Gastrocnemius medialis (tissue), 4 donors: ENCODE data around the gene SLC32A1. TPM values are rescaled to one million over a fixed set of nuclear protein-coding genes. Genes with fewer than 3 reads are reported as not detected.

Source experiments
- ATAC-seq, 2 donors: fragments of 150-250 bp; one replicate each; pipeline ENCODE4 v1.9.1; 2016
- DNase-seq, 2 donors: peaks; one replicate each; pipeline ENCODE4 v3.0.0-alpha.2; 2019
- H3K27ac ChIP-seq, 4 donors: fragments of 200-600 bp; sonication (generic); 1 replicate in 1 of 4; 2 replicates in 3 of 4; pipeline ENCODE4 v1.5.1; 2016 to 2018; ENCODE audit warnings: mild to moderate bottlenecking in 2 of 4, moderate library complexity in 1 of 4
- H3K27me3 ChIP-seq, 3 donors: fragments of 200-600 bp; sonication (generic) in 2 of 3; 1 replicate in 1 of 3; 2 replicates in 2 of 3; pipeline versions ENCODE4 v1.5.1 to v1.6.0; 2016 to 2019; ENCODE audit warnings: mild to moderate bottlenecking in 1 of 3, moderate library complexity in 1 of 3
- H3K36me3 ChIP-seq, 2 donors: fragments of 200-600 bp; sonication (generic) in 1 of 2; one replicate each; pipeline ENCODE4 v1.5.1; 2017 to 2018
- H3K4me1 ChIP-seq, 2 donors: fragments of 200-600 bp; sonication (generic) in 1 of 2; one replicate each; pipeline ENCODE4 v1.5.1; 2016 to 2017; ENCODE audit warnings: mild to moderate bottlenecking in 2 of 2
- H3K4me3 ChIP-seq, 4 donors: fragments of 200-600 bp; sonication (generic) in 3 of 4; 1 replicate in 1 of 4; 2 replicates in 3 of 4; pipeline ENCODE4 v1.5.1; 2016 to 2019; ENCODE audit warnings: mild to moderate bottlenecking in 2 of 4
- H3K9me3 ChIP-seq, 3 donors: fragments of 200-600 bp; sonication (generic) in 2 of 3; 1 replicate in 1 of 3; 2 replicates in 2 of 3; pipeline ENCODE4 v1.5.1; 2016 to 2019
- CTCF ChIP-seq, 5 experiments: fragments of 450-650 bp in 3 of 5; fragments of 200-600 bp in 2 of 5; sonication (generic) in 2 of 5; IDR thresholded peaks in 4 of 5; conservative IDR thresholded peaks in 1 of 5; 1 replicate in 4 of 5; 2 replicates in 1 of 5; pipeline ENCODE4 v1.5.1; 2016 to 2019; ENCODE audit warnings: antibody characterized with exemption in 5 of 5, mild to moderate bottlenecking in 3 of 5, moderate library complexity in 3 of 5
- POLR2A ChIP-seq, 2 donors: fragments of 450-650 bp; IDR thresholded peaks; one replicate each; pipeline ENCODE4 v1.6.1; 2017; ENCODE audit warnings: antibody characterized with exemption in 2 of 2, mild to moderate bottlenecking in 2 of 2, moderate library complexity in 2 of 2
- in situ Hi-C, 4 donors: fragments of 200-750 bp; cut with MboI; loops; one replicate each; pipeline versions ENCODE4 v1.15.0 to v1.8.0; 2017; ENCODE audit warnings: low sequenced_read_pairs in 4 of 4
- intact Hi-C: fragments of 100-400 bp; cut with DNase I; formaldehyde crosslinking; loops from one replicate; pipeline ENCODE4 v1.15.1; 2023; ENCODE audit warnings: low total_unique reads
- total RNA-seq, 4 donors: library from RNA; depleted of rRNA; stranded (reverse); fragments of >200 nt; gene quantifications; one replicate each; pipeline versions ENCODE4 v1.1.0 to v1.2.3, GENCODE V29; 2016

Gene SLC32A1
- total RNA-seq, 4 donors from 2014 or later, result not detected

GRCh38 chr20:38732981-38733380 is 8.7 kb downstream of the SLC32A1 start:
- Histone ChIP-seq H3K27ac (no peak overlapping the region), H3K36me3 (no peaks in the 10 kb centered on the region), H3K4me3 (no peak overlapping the region), H3K27me3 (peaks cover 66 to 82% (median 75%) of the 10 kb centered on the region in 3 donors), H3K9me3 (no peaks in the 10 kb centered on the region), H3K4me1 (peaks cover 0 to 17% of the 10 kb centered on the region in 2 donors)
- TF ChIP-seq CTCF (IDR thresholded peaks at IDR 0.05 in 4 of 5, conservative IDR thresholded peaks at IDR 0.05 in 1 of 5) (no peak), POLR2A (IDR thresholded peaks at IDR 0.05) (no peak)
- no peak for ATAC-seq
- in situ Hi-C loops, result loop anchor here in 1 of 4 donors (10.0 kb wide), 1 partner anchor 88 kb away; no protein-coding TSS in a partner anchor
- intact Hi-C loops, result loop anchor here (5.0 kb wide), 1 partner anchor 86 kb away; no protein-coding TSS in a partner anchor
- DNase-seq, result no peak

GRCh38 chr20:38735172-38735571 is 10.9 kb downstream of the SLC32A1 start:
- ATAC-seq, result no peak
- TF ChIP-seq POLR2A (IDR thresholded peaks at IDR 0.05), result no peak
- no peak for TF ChIP-seq CTCF (IDR thresholded peaks at IDR 0.05 in 4 of 5, conservative IDR thresholded peaks at IDR 0.05 in 1 of 5)
- H3K36me3 ChIP-seq, result no peaks in the 10 kb centered on the region
- no peak for DNase-seq
- no peak overlapping the region for H3K27ac ChIP-seq
- peaks cover 0 to 11% of the 10 kb centered on the region in 2 donors for H3K4me1 ChIP-seq
- no peak overlapping the region for H3K4me3 ChIP-seq
- no peaks in the 10 kb centered on the region for H3K9me3 ChIP-seq
- peaks cover 44 to 76% (median 59%) of the 10 kb centered on the region in 3 donors for H3K27me3 ChIP-seq
- intact Hi-C loops (no loop called here), in situ Hi-C loops (loop anchor here in 1 of 4 donors (10.0 kb wide), 1 partner anchor 90 kb away; no protein-coding TSS in a partner anchor)

GRCh38 chr20:38737887-38738286 is 13.6 kb downstream of the SLC32A1 start:
- no peaks in the 10 kb centered on the region for H3K36me3 ChIP-seq
- ATAC-seq (no peak), DNase-seq (no peak)
- TF ChIP-seq CTCF (IDR thresholded peaks at IDR 0.05 in 4 of 5, conservative IDR thresholded peaks at IDR 0.05 in 1 of 5) (no peak), POLR2A (IDR thresholded peaks at IDR 0.05) (no peak)
- in situ Hi-C loops, result loop anchor here in 1 of 4 donors (10.0 kb wide), 1 partner anchor 93 kb away; no protein-coding TSS in a partner anchor
- no peak overlapping the region for H3K4me3 ChIP-seq
- H3K27me3 ChIP-seq, result peaks cover 17 to 63% (median 41%) of the 10 kb centered on the region in 3 donors
- H3K4me1 ChIP-seq, result no peaks in the 10 kb centered on the region
- intact Hi-C loops, result no loop called here
- H3K9me3 ChIP-seq, result no peaks in the 10 kb centered on the region
- no peak overlapping the region for H3K27ac ChIP-seq

- TF ChIP-seq POLR2A (IDR thresholded peaks at IDR 0.05) (no peak), CTCF (IDR thresholded peaks at IDR 0.05 in 4 of 5, conservative IDR thresholded peaks at IDR 0.05 in 1 of 5) (no peak)
- Histone ChIP-seq H3K27me3 (peaks cover 0 to 12% (median 6%) of the 10 kb centered on the region in 3 donors), H3K9me3 (no peaks in the 10 kb centered on the region), H3K36me3 (no peaks in the 10 kb centered on the region), H3K4me3 (no peak overlapping the region), H3K27ac (no peak overlapping the region), H3K4me1 (peaks cover 4 to 11% of the 10 kb centered on the region in 2 donors)
- in situ Hi-C loops, result no loop called here
- DNase-seq (no peak), ATAC-seq (no peak)
- intact Hi-C loops, result no loop called here
Measured at GRCh38 chr20:38745757-38746156, 21.5 kb downstream of the SLC32A1 start.
